Activated CD8-positive, alpha-beta memory T cell treated with anti-CD3 and anti-CD28 coated beads for 36 hours (primary cell): Measurements from ENCODE around the gene UMPS. TPM values are rescaled to one million over a fixed set of nuclear protein-coding genes. Genes with fewer than 3 reads are reported as not detected.

Experiments used
- CTCF ChIA-PET: fragments of 350-600 bp; sonication (Branson Sonifier 250); formaldehyde crosslinking; loops from one replicate; lab custom pipeline; 2021; ENCODE audit warnings: antibody characterized with exemption; lab: Charles Lee
- POLR2A ChIA-PET: fragments of 350-600 bp; sonication (Branson Sonifier 250); formaldehyde crosslinking; loops from one replicate; lab custom pipeline; 2021; ENCODE audit warnings: antibody characterized with exemption; lab: Charles Lee
- total RNA-seq, 2 experiments: library from RNA; stranded (reverse); gene quantifications; one replicate each; pipeline ENCODE4 v1.2.3, GENCODE V29; 2021

The UMPS gene
- total RNA-seq, 2 experiments from 2014 or later: 77.3 to 93.2 TPM

GRCh38 chr3:124760601-124761000 lies 30.3 kb downstream of the UMPS start:
- ChIA-PET POLR2A (interaction anchor here (0.7 to 1.2 kb wide), 2 partner anchors 68 to 141 kb away, joined by 3 read pairs; no protein-coding TSS in a partner anchor), CTCF (interaction anchor here (0.6 to 8.1 kb wide), 19 partner anchors 10 to 831 kb away, joined by 3 to 77 read pairs (median 4); partner anchors contain the start of gene ZNF148)

- ChIA-PET CTCF (interaction anchor here (0.6 to 8.1 kb wide), 19 partner anchors 9 to 830 kb away, joined by 3 to 77 read pairs (median 4); partner anchors contain the start of gene ZNF148), POLR2A (no interaction called here)
These were observed 31.1 kb downstream of the UMPS start for GRCh38 chr3:124761250-124761796.

- POLR2A ChIA-PET: no interaction called here
- CTCF ChIA-PET: interaction anchor here (0.6 to 8.1 kb wide), 12 partner anchors 10 to 613 kb away, joined by 3 to 77 read pairs (median 4); partner anchors contain the start of gene ZNF148
These were observed 31.8 kb downstream of the UMPS start for GRCh38 chr3:124761935-124762660.

- ChIA-PET POLR2A (no interaction called here), CTCF (interaction anchor here (0.9 to 8.1 kb wide), 2 partner anchors 140 to 142 kb away, joined by 4 to 77 read pairs; no protein-coding TSS in a partner anchor)
These were observed 32.4 kb downstream of the UMPS start for GRCh38 chr3:124762661-124763011.

- POLR2A ChIA-PET: no interaction called here
These were observed 33.0 kb downstream of the UMPS start for GRCh38 chr3:124763206-124763605.

DNA sequence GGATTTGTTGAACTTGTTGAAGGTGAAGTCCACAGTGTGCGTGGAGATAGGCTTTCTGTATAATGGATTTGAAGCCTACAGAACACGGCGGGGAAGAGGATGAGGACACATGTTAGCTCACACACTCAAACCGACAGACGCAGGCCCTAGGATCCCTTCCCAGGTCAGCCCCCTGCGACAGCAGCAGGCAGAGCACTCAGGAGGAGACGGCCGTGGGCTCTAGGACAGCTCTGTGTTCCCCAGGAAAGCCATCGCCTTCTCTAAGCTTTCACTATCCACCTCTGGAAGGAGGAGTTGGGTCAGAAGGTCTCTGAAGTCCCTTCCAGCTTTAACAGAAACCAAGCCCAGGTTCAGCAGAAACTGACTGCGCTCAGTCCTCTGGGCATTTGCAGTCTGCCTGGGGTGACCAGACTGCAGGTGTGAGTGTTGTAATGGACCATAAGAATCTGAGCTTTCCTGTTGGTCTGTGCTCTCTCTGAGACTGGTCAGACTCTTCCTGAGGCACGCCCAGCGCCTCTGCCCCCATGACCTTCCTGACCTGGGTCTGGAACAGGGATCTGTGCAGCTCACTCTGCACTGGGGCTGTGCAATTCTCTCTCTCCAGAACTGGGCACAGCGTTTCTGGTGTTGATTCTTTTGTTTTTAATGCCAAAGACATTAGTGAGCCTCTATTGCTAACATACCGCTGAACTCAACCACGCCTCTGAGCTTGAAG lies 33.5 kb downstream of the UMPS start:
- POLR2A ChIA-PET: no interaction called here
- CTCF ChIA-PET: interaction anchor here (8.1 kb wide), 1 partner anchor 139 kb away, joined by 77 read pairs; no protein-coding TSS in a partner anchor

More at GRCh38 chr3:124763206-124763605, 33.0 kb downstream of the UMPS start:
- CTCF ChIA-PET: interaction anchor here (8.1 kb wide), 1 partner anchor 139 kb away, joined by 77 read pairs; no protein-coding TSS in a partner anchor

DNA sequence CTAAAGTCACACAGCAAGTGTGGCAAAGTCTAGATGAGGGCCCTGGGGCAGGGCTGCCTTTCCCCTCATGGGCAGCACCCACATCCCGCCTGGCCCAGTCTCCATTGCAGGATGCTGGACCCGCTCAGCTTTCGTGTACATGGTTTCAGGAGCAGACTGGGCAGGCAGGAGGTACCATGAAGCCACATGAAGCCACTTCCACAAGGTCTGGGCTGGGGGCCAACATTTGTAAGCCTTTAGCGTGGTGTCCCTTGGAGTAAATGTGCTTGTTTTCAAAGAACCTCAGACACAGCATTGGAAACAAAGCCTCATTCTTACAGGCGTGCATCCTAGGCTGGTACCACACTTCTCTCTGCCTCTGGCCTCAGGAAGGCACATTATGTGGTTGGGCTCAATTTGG lies 34.5 kb downstream of the UMPS start:
- ChIA-PET CTCF (interaction anchor here (8.1 kb wide), 1 partner anchor 138 kb away, joined by 77 read pairs; no protein-coding TSS in a partner anchor), POLR2A (no interaction called here)

GRCh38 chr3:124765197-124765840 lies 35.1 kb downstream of the UMPS start:
- POLR2A ChIA-PET: no interaction called here
- CTCF ChIA-PET: interaction anchor here (8.1 kb wide), 1 partner anchor 137 kb away, joined by 77 read pairs; no protein-coding TSS in a partner anchor

DNA sequence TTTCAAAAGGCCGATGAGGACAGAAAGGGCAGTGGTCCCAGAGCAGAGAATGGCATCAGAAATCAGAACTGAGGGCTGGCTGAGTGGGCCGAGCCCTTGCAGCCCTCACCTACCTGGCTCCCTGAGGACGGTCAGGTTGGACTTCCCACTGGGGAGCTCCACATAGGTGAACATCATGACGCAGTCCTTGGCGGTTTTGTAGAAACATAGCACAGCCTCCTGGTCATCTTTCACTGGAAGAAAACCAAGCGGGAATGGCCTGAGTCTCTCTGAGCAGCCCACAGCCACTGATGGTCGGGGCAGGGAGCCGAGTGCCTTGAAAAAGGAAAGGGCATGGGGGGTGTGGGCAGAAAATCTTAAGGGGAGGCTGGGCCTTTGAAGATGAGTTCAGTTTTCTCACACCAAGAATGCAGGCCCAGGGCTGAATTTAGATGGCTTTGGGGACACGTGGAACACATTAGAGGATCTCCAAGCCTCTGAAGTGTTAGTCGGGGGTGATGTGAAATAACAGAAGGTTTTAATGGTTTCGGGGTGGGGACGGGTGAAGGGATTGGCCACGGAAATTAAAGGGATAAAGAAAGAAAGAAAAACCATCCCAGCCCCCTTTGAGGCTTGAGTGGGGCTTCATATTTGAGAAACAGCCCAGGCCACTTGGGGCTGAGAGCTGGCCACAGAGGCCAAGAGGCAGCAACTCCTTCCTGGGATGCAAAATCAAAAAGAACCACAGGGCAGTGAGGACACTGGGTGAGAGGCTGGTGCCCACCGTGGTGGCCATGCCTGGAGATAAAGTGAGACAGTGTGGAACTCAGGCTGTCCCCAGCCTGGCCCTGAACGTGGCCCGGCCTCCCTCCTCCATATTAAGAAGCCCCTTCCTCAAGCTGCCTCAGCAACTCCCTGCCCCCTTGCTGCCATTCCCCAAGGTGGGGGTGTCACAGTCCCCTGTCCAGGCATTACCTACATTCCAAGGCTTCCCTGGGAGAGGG lies 36.2 kb downstream of the UMPS start:
- POLR2A ChIA-PET: interaction anchor here (0.7 kb wide), 1 partner anchor 31 kb away, joined by 5 read pairs; no protein-coding TSS in a partner anchor
- CTCF ChIA-PET: interaction anchor here (8.1 kb wide), 1 partner anchor 136 kb away, joined by 77 read pairs; no protein-coding TSS in a partner anchor

- ChIA-PET CTCF (interaction anchor here (0.7 to 8.1 kb wide), 2 partner anchors 41 to 135 kb away, joined by 3 to 77 read pairs; no protein-coding TSS in a partner anchor), POLR2A (interaction anchor here (0.5 kb wide), 1 partner anchor 1317 kb away, joined by 4 read pairs; no protein-coding TSS in a partner anchor)
These were observed 37.0 kb downstream of the UMPS start for GRCh38 chr3:124767264-124767663.

GRCh38 chr3:124767691-124768090 lies 37.4 kb downstream of the UMPS start:
- ChIA-PET POLR2A (interaction anchor here (0.5 kb wide), 1 partner anchor 1318 kb away, joined by 4 read pairs; no protein-coding TSS in a partner anchor), CTCF (interaction anchor here (0.7 kb wide), 1 partner anchor 40 kb away, joined by 3 read pairs; no protein-coding TSS in a partner anchor)

- ChIA-PET CTCF (no interaction called here), POLR2A (no interaction called here)
These were observed 38.6 kb downstream of the UMPS start for GRCh38 chr3:124768812-124769211.

DNA sequence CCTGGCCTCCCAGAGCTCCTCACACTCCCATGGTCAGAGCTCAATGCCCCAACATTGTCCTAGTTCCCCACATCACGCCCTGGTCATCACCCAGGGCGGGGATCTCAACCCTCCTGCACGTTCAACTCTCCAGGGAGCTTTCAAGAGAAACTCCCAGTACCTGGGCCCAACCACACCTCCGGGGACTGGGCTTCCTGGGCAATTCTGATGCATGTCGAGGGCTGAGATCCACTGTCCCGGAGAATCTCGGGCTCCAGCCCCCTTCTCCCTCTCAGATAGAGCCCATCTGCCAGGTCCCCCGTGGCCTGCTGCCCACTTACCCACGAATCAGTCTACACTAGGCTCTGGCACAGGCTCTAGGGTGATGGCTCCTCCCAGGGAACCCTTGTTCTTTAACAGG lies 39.2 kb downstream of the UMPS start:
- CTCF ChIA-PET: no interaction called here
- POLR2A ChIA-PET: no interaction called here

DNA sequence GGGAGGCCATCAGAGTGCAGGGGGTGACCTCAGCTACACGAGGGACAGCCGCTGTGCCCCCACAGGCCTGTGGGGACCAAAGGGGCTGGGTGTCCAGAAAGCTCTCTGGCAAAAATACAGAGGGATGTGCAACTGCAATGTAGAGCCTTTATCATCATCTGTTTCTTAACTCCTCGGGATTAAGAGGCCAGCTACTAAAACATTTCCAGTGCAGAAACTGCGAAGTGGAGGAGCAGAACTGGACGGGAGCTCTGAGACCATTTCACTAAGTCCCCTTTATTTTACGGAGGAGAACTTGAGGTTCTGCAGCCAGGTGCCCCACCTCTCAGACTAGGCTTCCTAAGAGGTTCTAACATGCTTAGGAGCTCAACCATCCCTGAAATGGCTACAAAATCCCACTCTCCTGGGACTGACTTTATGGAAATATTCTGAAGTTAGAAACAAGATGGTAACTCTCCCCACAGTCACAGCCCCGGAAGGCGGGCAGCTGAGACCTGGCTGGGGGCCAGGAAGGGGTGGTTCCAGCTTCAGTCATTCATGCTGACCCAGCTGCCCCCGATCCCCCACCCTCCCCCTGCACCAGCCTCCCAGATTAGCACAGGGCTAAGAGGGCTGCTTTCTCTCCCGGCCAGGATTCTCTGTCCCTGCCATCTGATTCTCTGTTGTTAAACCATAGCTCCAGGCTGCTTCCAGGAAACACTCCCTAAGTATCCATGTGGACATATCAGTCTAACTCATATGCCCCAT lies 40.3 kb downstream of the UMPS start:
- ChIA-PET CTCF (interaction anchor here (1.2 to 1.6 kb wide), 3 partner anchors 10 to 131 kb away, joined by 4 to 7 read pairs (median 4); no protein-coding TSS in a partner anchor), POLR2A (no interaction called here)

DNA sequence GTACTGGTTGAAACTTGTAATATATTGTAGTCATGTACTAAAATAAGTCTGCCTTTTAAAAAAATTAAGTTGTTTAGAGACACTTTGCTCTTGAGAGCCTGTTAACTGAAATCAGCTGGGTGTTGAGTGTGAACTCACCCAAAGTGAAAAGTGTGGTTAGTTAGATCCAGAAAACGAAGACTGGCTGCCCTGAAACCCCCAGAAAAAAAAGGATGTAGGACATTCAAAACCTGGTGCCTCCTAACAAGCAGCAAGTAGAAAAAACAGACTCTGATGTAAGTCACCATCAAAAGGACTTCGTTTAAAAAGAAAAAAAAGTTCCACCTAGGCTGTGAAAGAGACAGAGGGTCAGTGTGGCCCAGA lies 40.8 kb downstream of the UMPS start:
- CTCF ChIA-PET: interaction anchor here (1.2 to 1.6 kb wide), 3 partner anchors 10 to 130 kb away, joined by 4 to 7 read pairs (median 4); no protein-coding TSS in a partner anchor
- POLR2A ChIA-PET: no interaction called here

GRCh38 chr3:124772081-124772831 lies 42.0 kb downstream of the UMPS start:
- ChIA-PET CTCF (interaction anchor here (0.8 to 1.6 kb wide), 3 partner anchors 11 to 129 kb away, joined by 3 to 7 read pairs (median 3); no protein-coding TSS in a partner anchor), POLR2A (no interaction called here)
